ENCODE measurements around the gene TCL1A. TPM values are rescaled to one million over a fixed set of nuclear protein-coding genes. Genes with fewer than 3 reads are reported as not detected.

TCL1A gene
- total and polyA plus RNA-seq, 2 donors (not counting 3 experiments of a cell fraction or from before 2014, with no cell fraction given): not detected

DNA sequence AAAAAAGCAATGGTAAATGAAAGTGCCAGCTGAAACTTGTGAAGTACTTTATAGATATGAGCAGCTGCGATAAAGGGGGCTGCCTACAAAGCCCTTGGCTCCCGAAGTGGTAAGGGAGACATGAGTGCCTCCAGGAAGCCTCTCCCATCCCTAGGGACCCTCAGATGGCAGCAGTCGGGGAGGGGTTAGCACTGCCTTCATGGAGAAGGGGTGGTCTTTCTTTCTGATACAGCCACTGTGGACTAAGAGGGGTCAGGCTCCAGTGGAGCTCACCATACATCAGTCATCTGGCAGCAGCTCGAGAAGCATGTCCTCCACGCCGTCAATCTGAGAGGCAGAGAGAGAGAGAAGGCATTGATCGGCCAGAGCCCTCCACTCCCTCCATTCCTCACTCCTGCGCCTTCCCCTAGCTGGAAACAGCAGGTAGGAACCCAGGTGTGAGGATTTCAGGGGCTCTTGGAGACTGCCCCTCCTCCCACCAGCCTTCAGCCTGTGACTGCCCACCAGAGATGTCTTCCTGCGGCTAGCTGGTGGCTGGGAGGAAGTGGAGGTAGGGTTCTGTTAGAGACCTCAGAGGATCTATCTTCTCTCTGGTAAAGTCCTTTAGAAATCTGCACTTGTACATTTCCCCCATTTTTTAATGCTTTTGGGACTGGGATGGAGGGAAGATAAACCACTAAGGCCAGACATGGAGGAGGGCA is 2.3 kb downstream of the TCL1A start:
- BruUV-seq (replicated peaks): no TSS peak
- Histone ChIP-seq H3K9me1 (replicated peaks; ENCODE audit: control insufficient read depth, extremely low read depth, insufficient read depth, low read length) (no peaks in the 10 kb centered on the region), H3K36me3 (ENCODE audit: control insufficient read depth in 2 of 2, extremely low read depth in 1 of 2, insufficient read depth in 2 of 2, low read length in 2 of 2) (no peaks in the 10 kb centered on the region), H2AFZ (ENCODE audit: low read depth, low read length) (no peak overlapping the region), H4K20me1 (replicated peaks; ENCODE audit: control insufficient read depth, extremely low read depth, insufficient read depth, low read length) (no peaks in the 10 kb centered on the region), H3K27ac (ENCODE audit: insufficient read depth, low read depth, low read length) (no peak overlapping the region), H3K27me3 (ENCODE audit: control insufficient read depth in 2 of 2, insufficient read depth in 2 of 2, low read length in 2 of 2) (no peaks in the 10 kb centered on the region), H3K4me1 (ENCODE audit: control insufficient read depth, extremely low read depth, insufficient read depth, low read length) (no peaks in the 10 kb centered on the region), H3K9me3 (replicated peaks; ENCODE audit: control insufficient read depth, insufficient read depth, low read length) (no peaks in the 10 kb centered on the region), H3K9ac (replicated peaks; ENCODE audit: extremely low read depth, insufficient read depth, low read length) (no peak overlapping the region), H3K4me3 (replicated peaks in 1 of 3; ENCODE audit: insufficient read depth in 1 of 3, low read depth in 1 of 3, low read length in 3 of 3) (no peak overlapping the region), H3K4me2 (ENCODE audit: insufficient read depth, low read length) (no peak overlapping the region), H3K79me2 (ENCODE audit: control insufficient read depth, insufficient read depth, low read length) (no peaks in the 10 kb centered on the region)
- intact Hi-C loops (cut with micrococcal nuclease) (no loop called here), dilution Hi-C loops (cut with MboI; ENCODE audit: extremely low pct_ligation_motif_present, low sequenced_read_pairs) (no loop called here)
- ChIA-PET POLR2A (no interaction called here), CTCF (interaction anchor here (0.9 kb wide), 1 partner anchor 189 kb away, joined by 3 read pairs; no protein-coding TSS in a partner anchor)
- FAIRE-seq: no peak
- TF ChIP-seq, protein P1, sequence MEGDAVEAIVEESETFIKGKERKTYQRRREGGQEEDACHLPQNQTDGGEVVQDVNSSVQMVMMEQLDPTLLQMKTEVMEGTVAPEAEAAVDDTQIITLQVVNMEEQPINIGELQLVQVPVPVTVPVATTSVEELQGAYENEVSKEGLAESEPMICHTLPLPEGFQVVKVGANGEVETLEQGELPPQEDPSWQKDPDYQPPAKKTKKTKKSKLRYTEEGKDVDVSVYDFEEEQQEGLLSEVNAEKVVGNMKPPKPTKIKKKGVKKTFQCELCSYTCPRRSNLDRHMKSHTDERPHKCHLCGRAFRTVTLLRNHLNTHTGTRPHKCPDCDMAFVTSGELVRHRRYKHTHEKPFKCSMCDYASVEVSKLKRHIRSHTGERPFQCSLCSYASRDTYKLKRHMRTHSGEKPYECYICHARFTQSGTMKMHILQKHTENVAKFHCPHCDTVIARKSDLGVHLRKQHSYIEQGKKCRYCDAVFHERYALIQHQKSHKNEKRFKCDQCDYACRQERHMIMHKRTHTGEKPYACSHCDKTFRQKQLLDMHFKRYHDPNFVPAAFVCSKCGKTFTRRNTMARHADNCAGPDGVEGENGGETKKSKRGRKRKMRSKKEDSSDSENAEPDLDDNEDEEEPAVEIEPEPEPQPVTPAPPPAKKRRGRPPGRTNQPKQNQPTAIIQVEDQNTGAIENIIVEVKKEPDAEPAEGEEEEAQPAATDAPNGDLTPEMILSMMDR (IDR thresholded peaks at IDR 0.05; ENCODE audit: extremely low read depth in 1 of 2, insufficient read depth in 1 of 2, low read depth in 1 of 2, low read length in 2 of 2): no peak
- no peak for TF ChIP-seq POLR2A (IDR thresholded peaks at IDR 0.05; ENCODE audit: low read depth, low read length)
- TF ChIP-seq MAX (IDR thresholded peaks at IDR 0.05; ENCODE audit: insufficient read depth, insufficient read length): no peak
- no peak for TF ChIP-seq GATA2 (IDR thresholded peaks at IDR 0.05; ENCODE audit: insufficient read depth, insufficient read length, low read depth, low read length)
- no peak for TF ChIP-seq MYC (IDR thresholded peaks at IDR 0.05; ENCODE audit: low read depth, low read length)
- TF ChIP-seq EZH2 (IDR thresholded peaks at IDR 0.05; ENCODE audit: borderline replicate concordance, low read depth, low read length, severe bottlenecking): no peak
- no peak for TF ChIP-seq FOS (IDR thresholded peaks at IDR 0.05; ENCODE audit: borderline replicate concordance, insufficient read depth, low read length)
- TF ChIP-seq JUN (IDR thresholded peaks at IDR 0.05; ENCODE audit: borderline replicate concordance, insufficient read depth, insufficient read length, low read depth): no peak
- no peak for TF ChIP-seq POLR2AphosphoS5 (IDR thresholded peaks at IDR 0.05; ENCODE audit: insufficient read depth, low read depth, low read length)
- DNase-seq (ENCODE audit: low read depth, low spot score): no peak

Data from endothelial cell of umbilical vein (primary cell).